ENCODE results near the gene SLC25A51. TPM values are rescaled to one million over a fixed set of nuclear protein-coding genes. Genes with fewer than 3 reads are reported as not detected.

SLC25A51 gene
- total RNA-seq, 3 donors from 2014 or later (not counting 1 experiment from before 2014, with no cell fraction given), result 22.2 to 35.4 (median 33.7) TPM

GRCh38 chr9:37870081-37870798 is 33.7 kb downstream of the SLC25A51 start:
- Mint-ChIP-seq H3K4me3 (no peak overlapping the region), H3K4me1 (no peaks in the 10 kb centered on the region), H3K36me3 (no peaks in the 10 kb centered on the region), H3K9me3 (no peaks in the 10 kb centered on the region), H3K27ac (no peak overlapping the region), H3K27me3 (ENCODE audit: low read depth in 2 of 2) (no peaks in the 10 kb centered on the region)
- no peak for TF ChIP-seq CTCF (IDR thresholded peaks at IDR 0.05)
- Histone ChIP-seq H3K27me3 (ENCODE audit: control insufficient read depth, insufficient read depth, low read length) (no peaks in the 10 kb centered on the region), H3K4me1 (ENCODE audit: control insufficient read depth, insufficient read depth, low read length) (no peaks in the 10 kb centered on the region), H3K4me3 (ENCODE audit: low read length) (no peak overlapping the region), H3K9me3 (ENCODE audit: control insufficient read depth, insufficient read depth, low read length) (no peaks in the 10 kb centered on the region), H3K36me3 (ENCODE audit: control insufficient read depth, insufficient read depth, low read length) (peaks cover 6% of the 10 kb centered on the region), H3K27ac (ENCODE audit: low read length) (no peak overlapping the region)
- intact Hi-C loops (cut with micrococcal nuclease), result no loop called here
- ATAC-seq (no peak), DNase-seq (no peak)
- 96% methylated on average over 5 of the region's 5 CpGs for WGBS (ENCODE audit: insufficient coverage)

GRCh38 chr9:37862530-37862929 is 41.4 kb downstream of the SLC25A51 start:
- no peaks in the 10 kb centered on the region for H3K9me3 Mint-ChIP-seq
- H3K27ac Mint-ChIP-seq, result no peak overlapping the region
- no peak overlapping the region for H3K4me3 ChIP-seq (ENCODE audit: low read length)
- H3K9me3 ChIP-seq (ENCODE audit: control insufficient read depth, insufficient read depth, low read length), result no peaks in the 10 kb centered on the region
- no peaks in the 10 kb centered on the region for H3K27me3 Mint-ChIP-seq (ENCODE audit: low read depth in 2 of 2)
- ATAC-seq (no peak), DNase-seq (no peak)
- no peaks in the 10 kb centered on the region for H3K4me1 Mint-ChIP-seq
- WGBS (ENCODE audit: insufficient coverage), result 93% methylated on average over 3 of the region's 3 CpGs
- intact Hi-C loops (cut with micrococcal nuclease), result no loop called here
- H3K27ac ChIP-seq (ENCODE audit: low read length), result no peak overlapping the region
- peaks cover 45% of the 10 kb centered on the region for H3K36me3 ChIP-seq (ENCODE audit: control insufficient read depth, insufficient read depth, low read length)
- no peaks in the 10 kb centered on the region for H3K27me3 ChIP-seq (ENCODE audit: control insufficient read depth, insufficient read depth, low read length)
- no peaks in the 10 kb centered on the region for H3K4me1 ChIP-seq (ENCODE audit: control insufficient read depth, insufficient read depth, low read length)
- no peak overlapping the region for H3K4me3 Mint-ChIP-seq
- TF ChIP-seq CTCF (IDR thresholded peaks at IDR 0.05), result no peak
- peaks cover 7% of the 10 kb centered on the region for H3K36me3 Mint-ChIP-seq

GRCh38 chr9:37859043-37859442 is 44.9 kb downstream of the SLC25A51 start:
- Histone ChIP-seq H3K9me3 (ENCODE audit: control insufficient read depth, insufficient read depth, low read length) (no peaks in the 10 kb centered on the region), H3K27me3 (ENCODE audit: control insufficient read depth, insufficient read depth, low read length) (no peaks in the 10 kb centered on the region), H3K4me3 (ENCODE audit: low read length) (no peak overlapping the region), H3K27ac (ENCODE audit: low read length) (no peak overlapping the region), H3K4me1 (ENCODE audit: control insufficient read depth, insufficient read depth, low read length) (no peaks in the 10 kb centered on the region), H3K36me3 (ENCODE audit: control insufficient read depth, insufficient read depth, low read length) (peaks cover 44% of the 10 kb centered on the region)
- intact Hi-C loops (cut with micrococcal nuclease), result no loop called here
- no peak overlapping the region for H3K27ac Mint-ChIP-seq
- no peaks in the 10 kb centered on the region for H3K4me1 Mint-ChIP-seq
- no peaks in the 10 kb centered on the region for H3K27me3 Mint-ChIP-seq (ENCODE audit: low read depth in 2 of 2)
- H3K36me3 Mint-ChIP-seq, result peaks cover 7% of the 10 kb centered on the region
- no peak for DNase-seq
- H3K9me3 Mint-ChIP-seq, result no peaks in the 10 kb centered on the region
- H3K4me3 Mint-ChIP-seq, result no peak overlapping the region
- ATAC-seq, result no peak
- no CpG with 5 or more reads among the region's 1 CpG for WGBS (ENCODE audit: insufficient coverage)
- TF ChIP-seq CTCF (IDR thresholded peaks at IDR 0.05), result no peak

GRCh38 chr9:37856551-37856950 is 47.4 kb downstream of the SLC25A51 start:
- Histone ChIP-seq H3K4me3 (ENCODE audit: low read length) (no peak overlapping the region), H3K27me3 (ENCODE audit: control insufficient read depth, insufficient read depth, low read length) (no peaks in the 10 kb centered on the region), H3K36me3 (ENCODE audit: control insufficient read depth, insufficient read depth, low read length) (peaks cover 33% of the 10 kb centered on the region), H3K4me1 (ENCODE audit: control insufficient read depth, insufficient read depth, low read length) (no peaks in the 10 kb centered on the region), H3K9me3 (ENCODE audit: control insufficient read depth, insufficient read depth, low read length) (no peaks in the 10 kb centered on the region), H3K27ac (ENCODE audit: low read length) (no peak overlapping the region)
- DNase-seq (no peak), ATAC-seq (no peak)
- Mint-ChIP-seq H3K27ac (no peak overlapping the region), H3K27me3 (ENCODE audit: low read depth in 2 of 2) (no peaks in the 10 kb centered on the region), H3K4me3 (no peak overlapping the region), H3K9me3 (no peaks in the 10 kb centered on the region), H3K4me1 (no peaks in the 10 kb centered on the region), H3K36me3 (peaks cover 2% of the 10 kb centered on the region)
- intact Hi-C loops (cut with micrococcal nuclease), result no loop called here
- no peak for TF ChIP-seq CTCF (IDR thresholded peaks at IDR 0.05)
- no CpG with 5 or more reads among the region's 1 CpG for WGBS (ENCODE audit: insufficient coverage)

All from natural killer cell (primary cell).